SU-DHL-6 (cell line): ENCODE results near the gene PRPS1L1.

ENCODE experiments used
- H2AFZ ChIP-seq: fragments of 200-600 bp; sonication (generic); 2 replicates; pipeline ENCODE4 v1.6.1; 2014; ENCODE audit warnings: low read depth, mild to moderate bottlenecking, moderate library complexity, mixed read lengths, antibody characterized with exemption, low read length; ENCODE audit not compliant: severe bottlenecking
- H3F3A ChIP-seq: fragments of 200-600 bp; shearing (Covaris generic); 2 replicates; pipeline ENCODE4 v1.6.0; 2016; ENCODE audit warnings: antibody characterized with exemption, mild to moderate bottlenecking; ENCODE audit not compliant: insufficient read depth
- H3K27ac ChIP-seq: fragments of 200-600 bp; sonication (generic); 2 replicates; pipeline ENCODE4 v1.5.1; 2016; ENCODE audit warnings: low read depth, mild to moderate bottlenecking, low read length, moderate library complexity, mixed read lengths
- H3K27me3 ChIP-seq: fragments of 200-600 bp; sonication (generic), shearing (Covaris generic); 2 replicates; pipeline ENCODE4 v1.6.0; 2014; ENCODE audit warnings: mild to moderate bottlenecking, low read length
- H3K36me3 ChIP-seq: fragments of 200-600 bp; sonication (generic); 2 replicates; pipeline ENCODE4 v1.6.1; 2014; ENCODE audit warnings: mild to moderate bottlenecking, low read length, mixed read lengths
- H3K4me2 ChIP-seq: fragments of 300-600, 200-600 bp; shearing (Covaris generic), sonication (generic); 2 replicates; pipeline ENCODE4 v1.6.0; 2014; ENCODE audit warnings: low read length, low read depth, mild to moderate bottlenecking; ENCODE audit not compliant: poor library complexity, severe bottlenecking
- H3K4me3 ChIP-seq: fragments of 200-600 bp; sonication (generic); 2 replicates; pipeline ENCODE4 v1.5.1; 2014; ENCODE audit warnings: antibody characterized with exemption, low read length, mild to moderate bottlenecking, mixed read lengths; ENCODE audit not compliant: insufficient read depth, poor library complexity, severe bottlenecking
- H3K79me2 ChIP-seq: fragments of 200-600 bp; sonication (generic); 2 replicates; pipeline ENCODE4 v1.6.1; 2014; ENCODE audit warnings: mild to moderate bottlenecking, low read length, moderate library complexity; ENCODE audit not compliant: insufficient read depth
- H3K9ac ChIP-seq: fragments of 200-600 bp; sonication (generic); 2 replicates; pipeline ENCODE4 v1.7.0; 2014; ENCODE audit warnings: mild to moderate bottlenecking, low read length
- H3K9me2 ChIP-seq: fragments of 200-600 bp; sonication (generic); replicated peaks from 2 replicates; pipeline ENCODE4 v1.6.1; 2014; ENCODE audit warnings: low read length; ENCODE audit not compliant: insufficient read depth
- H3K9me3 ChIP-seq: fragments of 200-600 bp; sonication (generic); 2 replicates; pipeline ENCODE4 v1.6.1; 2014; ENCODE audit warnings: low read length, mixed read lengths; ENCODE audit not compliant: insufficient read depth
- H4K20me1 ChIP-seq: fragments of 200-600 bp; sonication (generic); 2 replicates; pipeline ENCODE4 v1.6.1; 2014; ENCODE audit warnings: low read depth, mild to moderate bottlenecking, antibody characterized with exemption, low read length, moderate library complexity, mixed read lengths
- CTCF ChIP-seq: fragments of 200-600 bp; sonication (generic); IDR thresholded peaks from one replicate; pipeline ENCODE4 v1.5.1; 2017; ENCODE audit warnings: antibody characterized with exemption, mild to moderate bottlenecking, low read length, moderate library complexity; ENCODE audit not compliant: insufficient read depth, poor library complexity, severe bottlenecking
- EZH2phosphoT487 ChIP-seq: fragments of 200-600 bp; sonication (generic), shearing (Covaris generic); conservative IDR thresholded peaks from 2 replicates; pipeline ENCODE4 v1.6.1; 2018; ENCODE audit warnings: mild to moderate bottlenecking, antibody characterized with exemption, low read length, moderate library complexity, mixed read lengths

Gene PRPS1L1

GRCh38 chr7:18027628-18028027 lies at the start of gene PRPS1L1:
Gene PRPS1L1 (minus strand): TSS chr7:18027846.
- TF ChIP-seq CTCF = no peak
- no peak for TF ChIP-seq EZH2phosphoT487

DNA sequence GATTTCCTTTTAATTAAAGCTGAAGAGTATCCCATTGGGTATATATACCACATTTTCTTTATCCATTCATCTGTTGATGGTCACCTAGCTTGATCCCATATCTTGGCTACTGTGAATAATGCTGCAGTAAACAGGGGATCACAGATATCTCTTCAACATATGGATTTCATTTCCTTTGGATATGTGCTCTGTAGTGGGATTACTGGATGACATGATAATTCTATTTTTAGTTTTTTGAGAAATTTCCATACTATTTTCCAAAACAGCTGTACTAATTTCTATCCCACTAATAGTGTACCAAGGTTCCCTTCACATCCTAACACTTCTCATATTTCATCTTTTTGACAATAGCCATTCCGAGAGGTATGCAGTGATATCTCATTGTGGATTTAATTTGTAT lies 48.8 kb upstream of the PRPS1L1 start:
- Histone ChIP-seq H3K4me2 (no peak overlapping the region), H3K9ac (no peak overlapping the region), H3F3A (no peaks in the 10 kb centered on the region), H3K4me3 (no peak overlapping the region), H2AFZ (no peak overlapping the region), H3K79me2 (no peaks in the 10 kb centered on the region), H3K27me3 (no peaks in the 10 kb centered on the region), H3K27ac (no peak overlapping the region), H3K9me3 (peaks cover 8% of the 10 kb centered on the region; the same call in 1 of the 2 replicates), H3K9me2 (no peaks in the 10 kb centered on the region), H3K36me3 (no peaks in the 10 kb centered on the region), H4K20me1 (no peaks in the 10 kb centered on the region)
- TF ChIP-seq CTCF (no peak), EZH2phosphoT487 (no peak)

More at GRCh38 chr7:18027628-18028027, at the start of gene PRPS1L1:
- Histone ChIP-seq H3K9me3 (no peaks in the 10 kb centered on the region), H3K4me3 (no peak within 1 kb of the TSS), H3K9ac (no peak within 1 kb of the TSS), H3K27ac (no peak within 1 kb of the TSS), H3F3A (no peaks in the 10 kb centered on the region), H3K36me3 (no peaks in the 10 kb centered on the region), H2AFZ (no peak within 1 kb of the TSS), H3K9me2 (no peaks in the 10 kb centered on the region), H3K4me2 (no peak within 1 kb of the TSS), H3K79me2 (no peaks in the 10 kb centered on the region), H3K27me3 (no peaks in the 10 kb centered on the region), H4K20me1 (no peaks in the 10 kb centered on the region)

DNA sequence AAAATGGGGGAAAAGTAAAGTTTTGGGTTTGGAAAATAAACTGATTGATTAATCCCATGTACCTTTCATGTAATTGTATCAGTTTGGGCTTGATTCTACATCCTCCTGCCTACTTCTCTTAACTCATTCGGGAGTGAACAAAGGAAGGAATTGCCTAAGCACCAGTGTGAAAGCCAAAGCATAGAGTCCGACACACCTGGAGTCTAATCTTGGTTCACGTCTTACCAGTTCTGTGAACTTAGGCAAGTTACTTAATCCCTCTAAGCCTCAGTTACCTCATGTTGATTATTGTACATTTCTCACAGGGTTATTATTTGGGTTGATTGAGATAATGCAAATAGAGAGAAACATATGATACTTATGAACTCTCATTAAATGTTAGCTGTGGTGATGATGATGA lies 41.1 kb upstream of the PRPS1L1 start:
- H2AFZ ChIP-seq = no peak overlapping the region
- H3K9ac ChIP-seq = no peak overlapping the region
- H3K4me2 ChIP-seq = no peak overlapping the region
- no peaks in the 10 kb centered on the region for H3K79me2 ChIP-seq
- no peaks in the 10 kb centered on the region for H3K9me3 ChIP-seq
- H3K27ac ChIP-seq = no peak overlapping the region
- no peaks in the 10 kb centered on the region; the same call in 1 of the 2 replicates for H3K27me3 ChIP-seq
- TF ChIP-seq CTCF (no peak), EZH2phosphoT487 (no peak)
- no peaks in the 10 kb centered on the region for H3K9me2 ChIP-seq
- H3K36me3 ChIP-seq = no peaks in the 10 kb centered on the region
- no peaks in the 10 kb centered on the region for H3F3A ChIP-seq
- H3K4me3 ChIP-seq = no peak overlapping the region
- no peaks in the 10 kb centered on the region for H4K20me1 ChIP-seq
